Spleen (tissue), 7 donors: ENCODE measurements around the gene VMP1.

Experiments
- POLR2A ChIP-seq, 3 donors: fragments of 450-650 bp; IDR thresholded peaks; one replicate each; pipeline ENCODE4 v1.5.1; 2017; ENCODE audit warnings: antibody characterized with exemption in 3 of 3, mild to moderate bottlenecking in 1 of 3
- TF ChIP-seq, protein P1 (sequence below), 11 experiments: fragments of 200-600 bp in 7 of 11; fragments of 450-650 bp in 4 of 11; sonication (generic) in 4 of 11; IDR thresholded peaks in 8 of 11; conservative IDR thresholded peaks in 3 of 11; 1 replicate in 7 of 11; 2 replicates in 4 of 11; pipeline versions ENCODE4 v1.4.0 to v1.8.0; 2016 to 2021; ENCODE audit warnings: antibody characterized with exemption in 11 of 11, inconsistent platforms in 4 of 11, mild to moderate bottlenecking in 1 of 11
- donor health status: DM: no; HTN: no; CAD: no; lungs with moderate emphysema.
- donor health status: DM: no; HTN: no; CAD: no.
- donor health status: DM: no; HTN: no; CAD: no.

GRCh38 chr17:59829217-59830006 lies 122.0 kb downstream of the VMP1 start:
- TF ChIP-seq, protein P1, sequence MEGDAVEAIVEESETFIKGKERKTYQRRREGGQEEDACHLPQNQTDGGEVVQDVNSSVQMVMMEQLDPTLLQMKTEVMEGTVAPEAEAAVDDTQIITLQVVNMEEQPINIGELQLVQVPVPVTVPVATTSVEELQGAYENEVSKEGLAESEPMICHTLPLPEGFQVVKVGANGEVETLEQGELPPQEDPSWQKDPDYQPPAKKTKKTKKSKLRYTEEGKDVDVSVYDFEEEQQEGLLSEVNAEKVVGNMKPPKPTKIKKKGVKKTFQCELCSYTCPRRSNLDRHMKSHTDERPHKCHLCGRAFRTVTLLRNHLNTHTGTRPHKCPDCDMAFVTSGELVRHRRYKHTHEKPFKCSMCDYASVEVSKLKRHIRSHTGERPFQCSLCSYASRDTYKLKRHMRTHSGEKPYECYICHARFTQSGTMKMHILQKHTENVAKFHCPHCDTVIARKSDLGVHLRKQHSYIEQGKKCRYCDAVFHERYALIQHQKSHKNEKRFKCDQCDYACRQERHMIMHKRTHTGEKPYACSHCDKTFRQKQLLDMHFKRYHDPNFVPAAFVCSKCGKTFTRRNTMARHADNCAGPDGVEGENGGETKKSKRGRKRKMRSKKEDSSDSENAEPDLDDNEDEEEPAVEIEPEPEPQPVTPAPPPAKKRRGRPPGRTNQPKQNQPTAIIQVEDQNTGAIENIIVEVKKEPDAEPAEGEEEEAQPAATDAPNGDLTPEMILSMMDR (IDR thresholded peaks at IDR 0.05 in 8 of 11, conservative IDR thresholded peaks at IDR 0.05 in 3 of 11) = no peak
- no peak for TF ChIP-seq POLR2A (IDR thresholded peaks at IDR 0.05)
